Measurements from ENCODE around the gene PPFIA4. TPM values are rescaled to one million over a fixed set of nuclear protein-coding genes. Genes with fewer than 3 reads are reported as not detected.

PPFIA4 gene
- total and polyA plus RNA-seq, 9 of the 15 experiments (the other 6 are each of a cell fraction or from before 2014, with no cell fraction given) = 0.07 to 12.0 (median 0.70) TPM

GRCh38 chr1:203026031-203026665 lies at the start of gene PPFIA4 (continued):
- TF ChIP-seq, protein P1, sequence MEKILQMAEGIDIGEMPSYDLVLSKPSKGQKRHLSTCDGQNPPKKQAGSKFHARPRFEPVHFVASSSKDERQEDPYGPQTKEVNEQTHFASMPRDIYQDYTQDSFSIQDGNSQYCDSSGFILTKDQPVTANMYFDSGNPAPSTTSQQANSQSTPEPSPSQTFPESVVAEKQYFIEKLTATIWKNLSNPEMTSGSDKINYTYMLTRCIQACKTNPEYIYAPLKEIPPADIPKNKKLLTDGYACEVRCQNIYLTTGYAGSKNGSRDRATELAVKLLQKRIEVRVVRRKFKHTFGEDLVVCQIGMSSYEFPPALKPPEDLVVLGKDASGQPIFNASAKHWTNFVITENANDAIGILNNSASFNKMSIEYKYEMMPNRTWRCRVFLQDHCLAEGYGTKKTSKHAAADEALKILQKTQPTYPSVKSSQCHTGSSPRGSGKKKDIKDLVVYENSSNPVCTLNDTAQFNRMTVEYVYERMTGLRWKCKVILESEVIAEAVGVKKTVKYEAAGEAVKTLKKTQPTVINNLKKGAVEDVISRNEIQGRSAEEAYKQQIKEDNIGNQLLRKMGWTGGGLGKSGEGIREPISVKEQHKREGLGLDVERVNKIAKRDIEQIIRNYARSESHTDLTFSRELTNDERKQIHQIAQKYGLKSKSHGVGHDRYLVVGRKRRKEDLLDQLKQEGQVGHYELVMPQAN (IDR thresholded peaks at IDR 0.05; ENCODE audit: borderline replicate concordance) = no peak
- no peak for TF ChIP-seq MED1 (CRISPR knock-in tag; IDR thresholded peaks at IDR 0.05; ENCODE audit: borderline replicate concordance)
- TF ChIP-seq, protein P2, sequence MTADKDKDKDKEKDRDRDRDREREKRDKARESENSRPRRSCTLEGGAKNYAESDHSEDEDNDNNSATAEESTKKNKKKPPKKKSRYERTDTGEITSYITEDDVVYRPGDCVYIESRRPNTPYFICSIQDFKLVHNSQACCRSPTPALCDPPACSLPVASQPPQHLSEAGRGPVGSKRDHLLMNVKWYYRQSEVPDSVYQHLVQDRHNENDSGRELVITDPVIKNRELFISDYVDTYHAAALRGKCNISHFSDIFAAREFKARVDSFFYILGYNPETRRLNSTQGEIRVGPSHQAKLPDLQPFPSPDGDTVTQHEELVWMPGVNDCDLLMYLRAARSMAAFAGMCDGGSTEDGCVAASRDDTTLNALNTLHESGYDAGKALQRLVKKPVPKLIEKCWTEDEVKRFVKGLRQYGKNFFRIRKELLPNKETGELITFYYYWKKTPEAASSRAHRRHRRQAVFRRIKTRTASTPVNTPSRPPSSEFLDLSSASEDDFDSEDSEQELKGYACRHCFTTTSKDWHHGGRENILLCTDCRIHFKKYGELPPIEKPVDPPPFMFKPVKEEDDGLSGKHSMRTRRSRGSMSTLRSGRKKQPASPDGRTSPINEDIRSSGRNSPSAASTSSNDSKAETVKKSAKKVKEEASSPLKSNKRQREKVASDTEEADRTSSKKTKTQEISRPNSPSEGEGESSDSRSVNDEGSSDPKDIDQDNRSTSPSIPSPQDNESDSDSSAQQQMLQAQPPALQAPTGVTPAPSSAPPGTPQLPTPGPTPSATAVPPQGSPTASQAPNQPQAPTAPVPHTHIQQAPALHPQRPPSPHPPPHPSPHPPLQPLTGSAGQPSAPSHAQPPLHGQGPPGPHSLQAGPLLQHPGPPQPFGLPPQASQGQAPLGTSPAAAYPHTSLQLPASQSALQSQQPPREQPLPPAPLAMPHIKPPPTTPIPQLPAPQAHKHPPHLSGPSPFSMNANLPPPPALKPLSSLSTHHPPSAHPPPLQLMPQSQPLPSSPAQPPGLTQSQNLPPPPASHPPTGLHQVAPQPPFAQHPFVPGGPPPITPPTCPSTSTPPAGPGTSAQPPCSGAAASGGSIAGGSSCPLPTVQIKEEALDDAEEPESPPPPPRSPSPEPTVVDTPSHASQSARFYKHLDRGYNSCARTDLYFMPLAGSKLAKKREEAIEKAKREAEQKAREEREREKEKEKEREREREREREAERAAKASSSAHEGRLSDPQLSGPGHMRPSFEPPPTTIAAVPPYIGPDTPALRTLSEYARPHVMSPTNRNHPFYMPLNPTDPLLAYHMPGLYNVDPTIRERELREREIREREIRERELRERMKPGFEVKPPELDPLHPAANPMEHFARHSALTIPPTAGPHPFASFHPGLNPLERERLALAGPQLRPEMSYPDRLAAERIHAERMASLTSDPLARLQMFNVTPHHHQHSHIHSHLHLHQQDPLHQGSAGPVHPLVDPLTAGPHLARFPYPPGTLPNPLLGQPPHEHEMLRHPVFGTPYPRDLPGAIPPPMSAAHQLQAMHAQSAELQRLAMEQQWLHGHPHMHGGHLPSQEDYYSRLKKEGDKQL (CRISPR knock-in tag; IDR thresholded peaks at IDR 0.05; ENCODE audit: borderline replicate concordance) = 0 out of 2 replicates have a peak, but pooled peaks have one; percentile 56
- no peak for TF ChIP-seq RBM14 (IDR thresholded peaks at IDR 0.05; ENCODE audit: borderline replicate concordance, insufficient read depth, low read depth, low read length)
- 0 out of 2 replicates have a peak, but pooled peaks have one; percentile 36 for TF ChIP-seq DPF2 (IDR thresholded peaks at IDR 0.05)
- no peak for TF ChIP-seq GTF2A2 (tag; IDR thresholded peaks at IDR 0.05)
- TF ChIP-seq POLR3A (IDR thresholded peaks at IDR 0.05; ENCODE audit: borderline replicate concordance, extremely low read depth, insufficient read depth, insufficient read length) = no peak
- no peak for TF ChIP-seq ZNF655 (CRISPR knock-in tag; IDR thresholded peaks at IDR 0.05)
- peak; percentile 58 for TF ChIP-seq ATF7 (IDR thresholded peaks at IDR 0.05)
- TF ChIP-seq HMGN3 (IDR thresholded peaks at IDR 0.05; ENCODE audit: borderline replicate concordance, extremely low read depth, insufficient read length, low read depth, low read length) = peak; percentile 87
- TF ChIP-seq ZNF212 (CRISPR knock-in tag; IDR thresholded peaks at IDR 0.05) = no peak; the same call in 1 of the 2 replicates
- TF ChIP-seq ZNF311 (CRISPR knock-in tag; IDR thresholded peaks at IDR 0.05) = peak; percentile 88
- no peak for TF ChIP-seq ZNF146 (CRISPR knock-in tag; IDR thresholded peaks at IDR 0.05; ENCODE audit: unreplicated experiment)
- peak; percentile 93 for TF ChIP-seq RAD51 (IDR thresholded peaks at IDR 0.05; ENCODE audit: borderline replicate concordance, low read depth)
- no peak; the same call in 1 of the 2 replicates for TF ChIP-seq ZHX1 (conservative IDR thresholded peaks at IDR 0.05; ENCODE audit: low read length)
- TF ChIP-seq HMG20B (CRISPR knock-in tag; IDR thresholded peaks at IDR 0.05) = 0 out of 2 replicates have a peak, but pooled peaks have one; percentile 40
